HCT116 (cell line): ENCODE results near the gene RGS6. TPM values are rescaled to one million over a fixed set of nuclear protein-coding genes. Genes with fewer than 3 reads are reported as not detected.

Experiments
- ATAC-seq: fragments of 200-7000 bp; cut with Tn5 transposase; 2 replicates; pipeline ENCODE4 v1.9.1; 2020; ENCODE audit warnings: mild to moderate bottlenecking, moderate library complexity
- BruUV-seq: library from RNA; stranded (reverse); fragments of 400-500 nt; replicated peaks from 2 replicates; lab custom pipeline; 2021; lab: Mats Ljungman, UMichigan
- CTCF ChIA-PET: fragments of 300-600 bp; sonication (Branson Sonifier 250); formaldehyde crosslinking; loops from one replicate; lab custom pipeline; 2021; ENCODE audit warnings: antibody characterized with exemption; lab: Charles Lee
- POLR2A ChIA-PET: fragments of 300-600, 350-600 bp; sonication (Branson Sonifier 250); formaldehyde crosslinking; loops from one replicate; lab custom pipeline; 2021; ENCODE audit warnings: antibody characterized with exemption; lab: Charles Lee
- RAD21 ChIA-PET, 2 experiments: fragments of 300-600 bp; sonication (Branson Sonifier 250); formaldehyde crosslinking; loops; one replicate each; lab custom pipeline; 2023; ENCODE audit warnings: low total read pairs in 2 of 2; ENCODE audit not compliant: uncharacterized antibody in 2 of 2, unreplicated experiment in 2 of 2, low non-redundant PET in 1 of 2; lab: Charles Lee
- DNase-seq: peaks from one replicate; pipeline ENCODE4 v3.0.0-alpha.2; 2010; ENCODE audit warnings: low read depth, low spot score
- H2AFZ ChIP-seq: fragments of 200-600 bp; shearing (Covaris generic), sonication (generic); 2 replicates; pipeline ENCODE4 v1.6.1; 2017; ENCODE audit warnings: low read depth, mixed run types, mixed read lengths, antibody characterized with exemption, low read length; ENCODE audit not compliant: poor library complexity, severe bottlenecking
- H3K27ac ChIP-seq: 2 replicates; pipeline ENCODE4 v1.5.1; 2012; ENCODE audit warnings: low read depth, low read length
- H3K27me3 ChIP-seq: fragments of 200-600 bp; sonication (generic); 2 replicates; pipeline ENCODE4 v1.6.1; 2016; ENCODE audit warnings: mixed run types, low read length, mixed read lengths; ENCODE audit not compliant: insufficient read depth
- H3K36me3 ChIP-seq, 2 experiments: fragments of 200-500 bp in 1 of 2; fragments of 200-600 bp in 1 of 2; sonication (Bioruptor generic) in 1 of 2; sonication (generic) in 1 of 2; 2 replicates each; pipeline versions ENCODE4 v1.5.1 to v1.6.1; 2014 to 2016; ENCODE audit warnings: low read length in 2 of 2, inconsistent platforms in 1 of 2, mixed read lengths in 1 of 2, mixed run types in 1 of 2; ENCODE audit not compliant: insufficient read depth in 2 of 2, control insufficient read depth in 1 of 2
- H3K4me1 ChIP-seq, 2 experiments: fragments of 200-600 bp in 1 of 2; sonication (generic) in 1 of 2; 2 replicates each; pipeline versions ENCODE4 v1.5.1 to v1.6.1; 2012 to 2017; ENCODE audit warnings: low read length in 2 of 2, inconsistent platforms in 1 of 2, mild to moderate bottlenecking in 1 of 2, mixed read lengths in 1 of 2, mixed run types in 1 of 2, moderate library complexity in 1 of 2; ENCODE audit not compliant: insufficient read depth in 2 of 2, control insufficient read depth in 1 of 2
- H3K4me2 ChIP-seq: fragments of 200-600 bp; sonication (generic); 2 replicates; pipeline ENCODE4 v1.6.1; 2017; ENCODE audit warnings: mixed run types, low read length, mixed read lengths
- H3K4me3 ChIP-seq, 2 experiments: fragments of 200-600 bp in 1 of 2; sonication (generic) in 1 of 2; replicated peaks in 1 of 2; 2 replicates each; pipeline ENCODE4 v1.5.1; 2011 to 2016; ENCODE audit warnings: low read length in 2 of 2, control low read depth in 1 of 2, low read depth in 1 of 2, mild to moderate bottlenecking in 1 of 2, mixed read lengths in 1 of 2, mixed run types in 1 of 2
- H3K79me2 ChIP-seq: fragments of 200-600 bp; sonication (generic); 2 replicates; pipeline ENCODE4 v1.6.1; 2017; ENCODE audit warnings: mild to moderate bottlenecking, mixed run types, low read length, moderate library complexity, mixed read lengths; ENCODE audit not compliant: insufficient read depth
- H3K9ac ChIP-seq: fragments of 200-600 bp; sonication (generic); 2 replicates; pipeline ENCODE4 v1.6.1; 2016; ENCODE audit warnings: low read length, mixed read lengths
- H3K9me2 ChIP-seq: fragments of 200-600 bp; sonication (generic), shearing (Covaris generic); 2 replicates; pipeline ENCODE4 v1.6.1; 2017; ENCODE audit warnings: mixed run types, mild to moderate bottlenecking, moderate library complexity; ENCODE audit not compliant: insufficient read depth
- H3K9me3 ChIP-seq, 2 experiments: fragments of 200-500 bp in 1 of 2; fragments of 200-600 bp in 1 of 2; sonication (Bioruptor generic) in 1 of 2; sonication (generic) in 1 of 2; 2 replicates each; pipeline ENCODE4 v1.6.1; 2014 to 2017; ENCODE audit warnings: low read length in 2 of 2, mixed read lengths in 2 of 2, inconsistent platforms in 1 of 2, low read depth in 1 of 2, mild to moderate bottlenecking in 1 of 2, mixed run types in 1 of 2, moderate library complexity in 1 of 2; ENCODE audit not compliant: control insufficient read depth in 1 of 2, insufficient read depth in 1 of 2
- H4K20me1 ChIP-seq: fragments of 200-600 bp; sonication (generic), shearing (Covaris generic); 2 replicates; pipeline ENCODE4 v1.6.1; 2017; ENCODE audit warnings: mixed run types, mild to moderate bottlenecking, moderate library complexity; ENCODE audit not compliant: insufficient read depth
- ATF3 ChIP-seq: IDR thresholded peaks from 2 replicates; pipeline ENCODE4 v1.6.1; 2012
- CBX3 ChIP-seq: IDR thresholded peaks from 2 replicates; pipeline ENCODE4 v1.6.1; 2012; ENCODE audit warnings: low read depth
- CEBPB ChIP-seq: IDR thresholded peaks from 2 replicates; pipeline ENCODE4 v1.6.1; 2012; ENCODE audit warnings: low read depth
- CTCF ChIP-seq, 3 experiments: fragments of 200-600 bp in 1 of 3; sonication (generic) in 1 of 3; IDR thresholded peaks in 2 of 3; conservative IDR thresholded peaks in 1 of 3; 2 replicates each; pipeline ENCODE4 v1.5.1; 2012 to 2017; ENCODE audit warnings: low read depth in 2 of 3, low read length in 2 of 3, antibody characterized with exemption in 1 of 3, borderline replicate concordance in 1 of 3, control low read depth in 1 of 3, mild to moderate bottlenecking in 1 of 3, mixed read lengths in 1 of 3, mixed run types in 1 of 3, moderate library complexity in 1 of 3; ENCODE audit not compliant: insufficient read depth in 1 of 3
- EGR1 ChIP-seq: IDR thresholded peaks from 2 replicates; pipeline ENCODE4 v1.6.1; 2012; ENCODE audit warnings: low read depth
- FOSL1 ChIP-seq: IDR thresholded peaks from 2 replicates; pipeline ENCODE4 v1.6.1; 2012; ENCODE audit warnings: low read depth
- POLR2AphosphoS5 ChIP-seq: IDR thresholded peaks from 2 replicates; pipeline ENCODE4 v1.6.1; 2011; ENCODE audit warnings: mild to moderate bottlenecking, low read depth, low read length, moderate library complexity
- SIN3A ChIP-seq: IDR thresholded peaks from 2 replicates; pipeline ENCODE4 v1.6.1; 2012; ENCODE audit warnings: low read depth
- SP1 ChIP-seq: IDR thresholded peaks from 2 replicates; pipeline ENCODE4 v1.6.1; 2012; ENCODE audit warnings: low read depth
- SRF ChIP-seq: IDR thresholded peaks from 2 replicates; pipeline ENCODE4 v1.6.1; 2012; ENCODE audit warnings: low read depth
- TCF7L2 ChIP-seq: IDR thresholded peaks from 2 replicates; pipeline ENCODE4 v1.7.0; 2011; ENCODE audit warnings: borderline replicate concordance, inconsistent platforms; ENCODE audit not compliant: insufficient read depth, insufficient read length; ENCODE audit errors: extremely low read depth
- ZBTB33 ChIP-seq: IDR thresholded peaks from 2 replicates; pipeline ENCODE4 v1.6.1; 2011; ENCODE audit warnings: mild to moderate bottlenecking, low read length, moderate library complexity; ENCODE audit not compliant: insufficient replicate concordance; ENCODE audit errors: extremely low read depth
- ZFX ChIP-seq: fragments of 450-650 bp; IDR thresholded peaks from 2 replicates; pipeline ENCODE4 v1.6.1; 2017
- intact Hi-C: fragments of 100-400 bp; cut with micrococcal nuclease; formaldehyde crosslinking; loops from 2 replicates; pipeline ENCODE4 v1.10.0; 2022
- total RNA-seq: library from RNA; stranded (reverse); gene quantifications from one replicate; pipeline ENCODE4 v1.2.1, GENCODE V29; 2021; ENCODE audit not compliant: unreplicated experiment

RGS6 gene
- total RNA-seq, 1 experiment from 2014 or later: 4.7 TPM

- TF ChIP-seq CEBPB: no peak
- TF ChIP-seq ZFX: no peak
- TF ChIP-seq SRF: no peak
- no peak for TF ChIP-seq FOSL1
- TF ChIP-seq EGR1: no peak
- TF ChIP-seq, all 23 proteins: peak for 0
Measured at GRCh38 chr14:72380456-72380855, 448.2 kb downstream of the RGS6 start (continued).

- H3K4me3 ChIP-seq: no peak overlapping the region
- H3K27me3 ChIP-seq: no peaks in the 10 kb centered on the region
- H3K9me2 ChIP-seq: no peaks in the 10 kb centered on the region
- DNase-seq (no peak), ATAC-seq (no peak)
- no peaks in the 10 kb centered on the region for H3K36me3 ChIP-seq
- H2AFZ ChIP-seq: no peak overlapping the region
- RAD21 ChIA-PET: no interaction called here
- H4K20me1 ChIP-seq: no peaks in the 10 kb centered on the region
- TF ChIP-seq CEBPB (no peak), SIN3A (no peak), ZBTB33 (no peak), POLR2AphosphoS5 (no peak)
- POLR2A ChIA-PET: no interaction called here
- H3K79me2 ChIP-seq: no peaks in the 10 kb centered on the region
- H3K9me3 ChIP-seq: no peaks in the 10 kb centered on the region
- no peak overlapping the region for H3K9ac ChIP-seq
- H3K4me2 ChIP-seq: no peak overlapping the region
- intact Hi-C loops: no loop called here
- no TSS peak for BruUV-seq
- no peaks in the 10 kb centered on the region for H3K4me1 ChIP-seq
- CTCF ChIA-PET: no interaction called here
- H3K27ac ChIP-seq: no peak overlapping the region
Measured at GRCh38 chr14:72383865-72384264, 451.6 kb downstream of the RGS6 start.

GRCh38 chr14:72387726-72388125 lies 455.5 kb downstream of the RGS6 start:
- CTCF ChIA-PET: no interaction called here
- Histone ChIP-seq H3K79me2 (no peaks in the 10 kb centered on the region), H4K20me1 (no peaks in the 10 kb centered on the region), H3K4me3 (no peak overlapping the region), H3K9ac (no peak overlapping the region), H3K4me2 (no peak overlapping the region), H3K27me3 (no peaks in the 10 kb centered on the region), H3K27ac (no peak overlapping the region), H3K4me1 (no peaks in the 10 kb centered on the region), H3K9me2 (no peaks in the 10 kb centered on the region), H3K36me3 (no peaks in the 10 kb centered on the region), H2AFZ (no peak overlapping the region), H3K9me3 (no peaks in the 10 kb centered on the region)
- POLR2A ChIA-PET: no interaction called here
- RAD21 ChIA-PET: no interaction called here
- BruUV-seq: no TSS peak
- ATAC-seq: no peak
- TF ChIP-seq CTCF (IDR thresholded peaks at IDR 0.05 in 2 of 3, conservative IDR thresholded peaks at IDR 0.05 in 1 of 3; ENCODE audit: borderline replicate concordance in 1 of 3, insufficient read depth in 1 of 3, low read depth in 2 of 3, low read length in 2 of 3) (no peak), CBX3 (no peak), TCF7L2 (no peak), EGR1 (no peak), ZBTB33 (no peak), ZFX (no peak), SP1 (no peak), ATF3 (no peak), SRF (no peak)
- no peak for DNase-seq
- intact Hi-C loops: no loop called here
